ENCODE results near the gene MT1G.

MT1G gene

GRCh38 chr16:56695246-56695645, 27.4 kb upstream of the MT1G start:
- no peak for DNase-seq (ENCODE audit: low read depth in 1 of 2, low spot score in 1 of 2)
- Histone ChIP-seq H3K27ac (replicated peaks) (no peak overlapping the region), H3K27me3 (ENCODE audit: insufficient read depth, poor library complexity, severe bottlenecking) (no peaks in the 10 kb centered on the region), H3K4me3 (replicated peaks; ENCODE audit: insufficient read depth, low read length) (no peak overlapping the region)
- TF ChIP-seq POLR2AphosphoS5 (IDR thresholded peaks at IDR 0.05; ENCODE audit: low read depth) (no peak), REST (IDR thresholded peaks at IDR 0.05; ENCODE audit: insufficient replicate concordance, low read depth) (no peak), CTCF (IDR thresholded peaks at IDR 0.05; ENCODE audit: insufficient read depth, low read length) (no peak), GABPA (IDR thresholded peaks at IDR 0.05; ENCODE audit: low read depth) (no peak)

GRCh38 chr16:56691885-56692284, 24.0 kb upstream of the MT1G start:
- no peak overlapping the region for H3K27ac ChIP-seq (replicated peaks)
- TF ChIP-seq REST (IDR thresholded peaks at IDR 0.05; ENCODE audit: insufficient replicate concordance, low read depth) (no peak), CTCF (IDR thresholded peaks at IDR 0.05; ENCODE audit: insufficient read depth, low read length) (no peak), GABPA (IDR thresholded peaks at IDR 0.05; ENCODE audit: low read depth) (no peak), SPI1 (IDR thresholded peaks at IDR 0.05; ENCODE audit: borderline replicate concordance, low read depth) (no peak), POLR2AphosphoS5 (IDR thresholded peaks at IDR 0.05; ENCODE audit: low read depth) (no peak)

GRCh38 chr16:56690420-56691122, 22.7 kb upstream of the MT1G start:
- no peak for TF ChIP-seq REST (IDR thresholded peaks at IDR 0.05; ENCODE audit: insufficient replicate concordance, low read depth)
- TF ChIP-seq SPI1 (IDR thresholded peaks at IDR 0.05; ENCODE audit: borderline replicate concordance, low read depth): no peak
- TF ChIP-seq GABPA (IDR thresholded peaks at IDR 0.05; ENCODE audit: low read depth): no peak
- no peak for TF ChIP-seq CTCF (IDR thresholded peaks at IDR 0.05; ENCODE audit: insufficient read depth, low read length)
- TF ChIP-seq POLR2AphosphoS5 (IDR thresholded peaks at IDR 0.05; ENCODE audit: low read depth): no peak
- H3K4me3 ChIP-seq (replicated peaks; ENCODE audit: insufficient read depth, low read length): no peak overlapping the region
- H3K27ac ChIP-seq (replicated peaks): no peak overlapping the region
- H3K27me3 ChIP-seq (ENCODE audit: insufficient read depth, poor library complexity, severe bottlenecking): no peaks in the 10 kb centered on the region
- no peak for DNase-seq (ENCODE audit: low read depth in 1 of 2, low spot score in 1 of 2)

More at GRCh38 chr16:56691885-56692284, 24.0 kb upstream of the MT1G start:
- H3K27me3 ChIP-seq (ENCODE audit: insufficient read depth, poor library complexity, severe bottlenecking): no peaks in the 10 kb centered on the region
- DNase-seq (ENCODE audit: low read depth in 1 of 2, low spot score in 1 of 2): no peak
- no peak overlapping the region for H3K4me3 ChIP-seq (replicated peaks; ENCODE audit: insufficient read depth, low read length)

Measured in HL-60 (cell line).